Stimulated activated naive CD4-positive, alpha-beta T cell (primary cell): Measurements from ENCODE around the gene NEU1.
A peak's percentile ranks its signal among the peaks of the same experiment; 100 is the strongest.

Source experiments
- DNase-seq, 6 experiments: peaks; one replicate each; lab custom pipeline; 2025; lab: John Stamatoyannopoulos, UW

NEU1 gene

DNA sequence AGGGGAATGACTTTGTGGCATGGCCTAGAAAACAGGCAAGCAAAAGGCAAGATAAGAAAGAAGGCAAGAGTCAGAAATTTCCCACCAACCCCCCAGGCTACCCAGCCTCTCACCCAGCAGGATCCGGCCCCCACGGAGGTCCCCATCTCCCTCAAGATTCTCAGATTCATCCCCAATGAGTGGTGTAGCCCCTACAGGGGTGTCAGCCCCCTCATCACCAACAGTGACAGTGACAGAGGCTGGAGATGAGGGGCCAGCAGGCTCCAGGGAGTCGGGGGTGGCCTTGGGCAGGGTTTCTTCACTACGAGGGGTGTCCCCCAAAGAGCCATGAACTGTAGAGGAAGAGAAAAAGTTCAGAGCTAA, 33.9 kb upstream of the NEU1 start:
- peak in 1 of 6 experiments; percentile 37 for DNase-seq

DNA sequence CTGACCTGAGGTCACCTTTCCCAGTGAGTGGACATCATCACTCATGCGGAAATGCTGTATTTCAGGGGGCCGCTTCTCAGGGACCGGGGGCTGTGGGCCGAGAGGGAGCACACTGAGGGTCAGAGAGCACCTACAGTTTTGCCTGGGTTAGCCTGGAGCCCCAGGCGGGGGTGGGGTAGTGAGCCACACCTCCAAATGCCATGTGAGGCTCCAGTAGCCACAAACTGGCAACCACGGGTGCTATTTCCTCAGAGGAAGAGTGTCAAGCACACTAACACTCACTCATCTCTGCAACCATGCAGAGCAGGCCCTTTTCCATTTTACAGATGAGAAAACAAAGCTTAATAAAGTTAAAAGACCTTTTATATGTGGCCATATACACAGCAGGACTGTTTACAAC, 30.2 kb upstream of the NEU1 start:
- no peak for DNase-seq

DNA sequence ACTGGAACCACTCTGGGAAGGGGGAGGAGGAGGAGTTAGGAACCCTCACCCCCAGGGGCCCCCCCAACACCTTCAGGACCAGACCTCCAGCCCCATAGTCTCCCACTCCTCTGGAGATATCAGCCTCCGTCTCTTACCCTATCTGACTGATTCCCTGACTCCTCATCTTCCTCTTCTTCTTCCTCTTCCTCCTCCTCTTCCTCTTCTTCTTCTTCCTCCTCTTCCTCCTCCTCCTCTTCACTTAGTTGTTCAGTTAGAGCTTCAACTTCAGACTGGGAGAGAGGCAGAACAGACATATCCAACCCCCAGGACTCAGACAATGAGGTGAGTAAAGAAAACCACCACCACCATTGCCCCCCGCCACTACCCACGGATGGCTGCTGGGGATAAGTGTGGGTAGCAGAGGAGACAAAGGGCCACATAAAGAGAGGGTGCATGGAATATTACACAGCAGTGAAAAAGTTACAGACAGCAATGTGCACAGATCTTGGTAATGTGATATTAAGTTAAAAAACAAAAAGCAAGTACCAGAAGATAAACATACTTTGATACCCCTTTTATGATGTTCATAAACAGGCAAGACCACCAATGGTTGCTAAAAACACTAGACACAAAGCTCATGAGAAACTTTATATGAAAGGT, 26.8 kb upstream of the NEU1 start:
- no peak for DNase-seq

DNA sequence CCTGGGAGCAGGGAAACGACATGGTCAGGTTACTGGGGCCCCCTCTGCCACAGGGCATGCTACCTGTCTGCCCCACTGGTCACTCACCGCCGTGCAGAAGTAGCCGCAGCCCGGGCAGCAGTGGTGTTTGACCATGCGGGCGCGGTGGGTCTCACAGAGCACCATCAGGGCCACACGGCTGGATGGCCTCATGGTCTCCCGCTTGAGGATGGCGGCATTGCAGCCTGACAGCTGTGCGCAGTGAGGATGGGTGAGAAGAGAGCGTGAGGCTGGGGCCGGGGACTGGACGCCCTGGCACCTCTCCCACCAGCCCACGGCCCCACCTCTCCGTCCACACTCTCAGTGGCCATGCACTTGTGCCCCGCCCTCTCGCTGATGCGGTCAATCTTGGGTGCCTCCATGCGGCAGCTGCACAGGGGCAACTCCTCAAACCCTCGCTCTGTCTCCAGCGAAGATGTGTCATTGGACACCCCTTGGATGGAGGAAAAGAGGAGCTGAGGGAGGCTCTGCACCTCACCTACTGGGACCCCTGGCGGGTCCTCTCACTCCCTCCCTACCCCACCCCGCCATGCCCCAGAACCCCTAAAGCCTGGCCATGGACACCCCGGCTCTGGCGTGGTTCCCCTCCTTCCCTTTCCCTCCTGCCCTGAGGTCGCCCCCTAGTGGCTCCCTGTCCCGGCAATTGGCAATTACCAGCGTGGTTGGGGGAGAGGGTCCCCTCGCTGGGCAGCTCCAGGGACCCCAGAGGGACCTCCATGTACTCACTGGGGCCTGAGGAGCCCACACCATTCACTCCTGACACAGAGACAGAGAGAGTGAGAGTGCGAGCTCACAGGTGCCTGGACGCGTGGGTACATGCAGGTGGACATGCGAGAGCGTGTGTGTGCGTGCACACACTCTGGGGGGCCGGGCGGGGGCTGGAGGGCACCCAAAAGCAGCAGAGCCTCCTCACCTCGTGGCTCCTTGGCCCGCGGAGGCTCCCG, 25.9 kb upstream of the NEU1 start:
- DNase-seq = peak; percentile 17 to 51 (median 40)

DNA sequence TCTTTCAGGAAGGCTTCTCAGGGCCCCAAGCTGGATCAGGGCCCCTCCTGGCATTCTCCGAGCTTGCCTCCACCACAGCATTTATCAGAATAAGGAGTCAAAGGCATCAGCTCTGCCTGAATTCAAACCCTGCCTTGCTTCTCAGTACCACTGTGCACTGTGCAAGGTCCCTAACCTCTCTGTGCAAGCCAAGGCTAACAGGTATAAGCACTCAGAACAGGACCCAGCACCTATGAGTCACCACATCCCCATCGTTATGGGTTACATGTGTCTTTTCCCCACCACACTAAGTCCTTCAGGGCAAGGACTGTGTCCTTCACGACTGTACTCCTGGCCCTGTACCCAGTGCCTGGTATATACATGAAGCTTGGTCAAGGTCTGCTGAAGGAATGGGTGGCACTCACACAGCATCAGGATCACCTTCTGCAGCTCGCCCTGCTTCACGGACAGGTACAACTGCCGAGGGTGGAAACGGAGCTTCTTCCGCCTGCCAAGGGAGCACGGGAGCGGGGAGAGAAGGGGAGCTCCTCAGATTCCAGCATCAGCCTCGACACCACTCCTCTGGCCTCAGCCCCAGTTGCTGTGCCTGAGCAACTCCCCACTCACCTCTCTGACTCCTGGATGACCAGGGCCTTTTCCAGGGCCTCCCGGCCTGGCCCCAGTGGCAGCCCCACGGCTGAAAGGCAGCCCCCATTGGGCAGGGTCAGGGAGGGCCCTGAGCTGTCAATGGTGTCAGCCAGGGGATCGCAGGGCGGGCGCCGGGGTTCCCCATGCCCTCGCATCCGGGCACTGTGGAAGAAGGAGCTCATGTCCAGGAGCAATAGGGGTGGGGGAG, 24.8 kb upstream of the NEU1 start:
- DNase-seq = no peak

DNA sequence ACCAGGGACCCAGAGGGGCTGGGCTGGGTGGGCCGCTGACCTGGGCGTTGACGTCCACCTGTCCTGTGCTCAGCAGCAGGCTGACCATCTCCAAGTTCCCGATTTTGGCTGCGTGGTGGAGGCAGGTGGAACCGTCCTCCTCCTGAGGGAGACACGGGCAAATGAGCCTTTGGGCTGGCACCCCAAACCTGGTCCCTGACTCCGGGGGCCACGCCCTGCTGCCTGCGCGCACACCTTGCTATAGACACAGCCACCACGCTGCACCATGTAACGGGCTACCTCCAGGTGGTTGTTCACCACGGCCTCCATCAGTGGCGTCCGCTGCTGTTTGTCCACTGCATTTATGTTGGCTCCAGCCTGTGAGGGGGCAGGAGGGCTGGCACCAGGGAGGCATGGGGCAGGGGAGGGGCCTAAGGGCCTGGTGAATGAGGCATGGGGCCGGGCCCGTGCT, 23.9 kb upstream of the NEU1 start:
- no peak for DNase-seq

DNA sequence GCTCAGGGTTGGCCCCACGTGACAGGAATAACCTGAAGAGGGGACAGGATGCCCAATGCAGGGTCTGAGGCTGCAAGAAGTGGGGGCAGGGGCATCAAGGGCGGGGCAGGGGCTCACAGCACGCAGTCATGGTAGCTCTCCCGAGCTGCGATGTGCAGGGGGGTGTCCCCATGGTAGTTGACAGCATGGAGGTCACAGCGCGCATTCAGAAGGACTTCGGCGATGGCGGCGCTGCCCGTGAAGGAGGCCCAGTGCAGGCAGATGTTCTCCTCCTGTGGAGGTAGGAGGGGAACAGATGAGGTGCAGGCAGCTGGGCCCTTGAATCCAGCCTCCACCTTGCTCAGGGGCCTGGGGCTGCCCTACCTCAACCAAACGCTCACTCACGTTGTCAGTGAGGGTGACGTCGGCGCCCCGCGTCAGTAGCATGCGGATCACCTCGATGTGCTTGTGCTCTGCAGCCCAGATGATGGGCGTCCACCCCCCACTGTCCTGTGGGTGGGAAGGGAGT, 22.0 kb upstream of the NEU1 start:
- DNase-seq = no peak

DNA sequence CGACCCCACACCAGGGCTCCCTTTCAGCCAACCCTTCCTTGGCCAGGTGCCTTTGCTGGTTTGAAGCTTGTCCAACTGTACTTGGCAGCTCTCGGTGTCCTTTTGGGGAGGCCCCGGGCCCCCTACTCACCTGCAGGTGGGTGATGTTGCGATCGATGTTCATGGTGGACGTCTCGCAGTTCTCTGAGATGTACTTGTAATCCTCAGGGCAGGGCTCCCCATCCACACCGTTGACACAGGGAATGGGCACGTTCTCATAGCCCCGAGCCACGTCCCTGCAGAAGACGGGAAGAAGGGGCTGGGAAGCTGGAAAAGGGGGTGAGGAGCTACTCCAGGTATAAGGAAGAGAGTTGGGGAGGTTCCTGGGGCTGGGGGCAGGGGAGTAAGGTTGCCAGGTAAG, 21.1 kb upstream of the NEU1 start:
- DNase-seq = no peak

DNA sequence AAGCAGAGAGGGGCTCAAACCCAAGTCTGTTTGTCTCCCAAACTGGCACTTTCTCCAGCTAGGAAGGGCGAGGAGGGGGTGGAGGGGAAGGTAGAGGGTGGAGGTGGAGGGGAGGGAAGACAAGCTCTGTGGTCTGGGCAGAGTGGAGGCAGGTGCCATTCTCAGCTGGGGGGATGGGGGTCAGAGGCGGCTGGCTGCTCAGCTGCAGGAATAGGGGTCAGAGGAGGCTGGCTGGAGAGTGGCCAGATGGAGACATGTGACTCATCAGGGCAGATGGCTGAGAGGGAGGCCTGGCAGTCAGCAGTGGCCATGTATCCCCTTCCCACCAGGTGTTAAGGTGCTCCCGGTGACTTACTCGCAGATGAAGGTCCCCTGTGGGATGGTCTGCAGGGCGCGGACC, 19.7 kb upstream of the NEU1 start:
- no peak for DNase-seq

DNA sequence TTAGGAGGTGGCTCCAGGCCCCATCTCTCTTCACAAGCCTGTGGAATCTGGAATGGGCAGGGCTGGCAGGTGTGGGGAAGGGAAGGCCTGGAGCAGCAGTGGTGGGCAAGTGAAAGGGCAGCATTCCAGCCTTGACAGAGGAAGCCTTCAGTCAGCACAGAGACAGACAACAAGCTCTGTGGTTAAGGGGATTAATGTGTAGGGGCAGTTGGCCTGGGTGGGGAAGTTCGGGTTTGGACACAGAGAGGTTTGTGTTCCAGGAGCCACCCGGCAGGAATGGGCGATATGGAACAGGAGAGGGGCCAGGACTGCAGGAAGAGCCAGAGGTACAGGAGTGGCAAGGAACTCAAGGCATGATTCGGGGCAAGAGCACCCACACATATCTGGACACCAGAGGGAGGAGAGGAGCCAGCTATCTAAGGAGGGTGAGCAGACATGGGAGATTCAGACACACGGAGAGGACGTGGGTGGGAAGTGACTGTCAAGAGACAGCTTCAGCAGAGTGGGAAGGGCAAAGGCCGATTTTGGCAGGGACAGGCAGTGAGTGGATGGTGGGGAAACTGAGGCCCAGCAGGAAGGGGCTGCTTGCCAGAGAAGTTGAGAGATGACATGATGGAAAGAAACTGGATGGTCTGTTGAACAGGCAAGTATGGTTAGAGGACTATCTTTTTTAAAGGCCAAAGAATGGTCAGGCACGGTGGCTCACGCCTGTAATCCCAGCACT, 18.7 kb upstream of the NEU1 start:
- no peak for DNase-seq

DNA sequence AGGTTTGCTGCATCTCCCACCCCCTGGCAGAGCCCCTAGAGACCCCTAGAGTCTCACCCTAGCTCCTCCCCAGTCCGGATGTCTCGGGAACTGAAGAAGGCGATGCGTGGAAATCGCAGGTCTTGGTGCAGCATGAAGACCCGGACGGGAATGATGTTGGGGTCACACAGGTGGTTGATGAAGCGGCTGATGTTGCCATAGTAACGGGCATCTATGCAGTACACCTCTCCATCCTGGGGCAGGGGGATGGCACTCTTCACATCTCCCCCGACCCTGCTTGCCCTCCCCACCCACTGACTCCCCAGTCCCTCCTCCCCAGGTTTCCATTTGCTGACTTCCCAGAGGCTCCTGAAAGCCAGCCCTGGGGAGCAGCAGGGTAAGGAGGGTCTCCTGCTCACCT, 18.0 kb upstream of the NEU1 start:
- no peak for DNase-seq

DNA sequence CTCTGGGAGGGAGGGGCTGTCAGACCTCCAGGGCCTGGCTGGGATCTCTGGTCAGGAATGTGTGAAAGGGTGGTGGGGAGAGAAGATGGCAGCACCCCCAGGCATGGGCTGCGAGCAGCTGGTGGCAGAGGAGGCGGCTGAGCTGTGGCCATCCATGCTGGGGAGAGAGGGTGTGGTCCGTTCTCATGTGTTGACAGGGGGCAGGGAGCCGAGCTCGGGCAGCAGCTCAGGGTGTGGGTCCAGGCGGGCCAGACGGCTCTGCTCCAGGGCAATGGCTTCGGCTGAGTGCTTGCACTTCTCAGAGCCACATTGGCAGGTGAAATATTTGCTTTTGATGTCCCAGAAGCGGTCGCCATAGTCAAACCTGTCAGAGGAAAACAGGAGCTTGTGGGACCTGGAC, 17.3 kb upstream of the NEU1 start:
- no peak for DNase-seq

DNA sequence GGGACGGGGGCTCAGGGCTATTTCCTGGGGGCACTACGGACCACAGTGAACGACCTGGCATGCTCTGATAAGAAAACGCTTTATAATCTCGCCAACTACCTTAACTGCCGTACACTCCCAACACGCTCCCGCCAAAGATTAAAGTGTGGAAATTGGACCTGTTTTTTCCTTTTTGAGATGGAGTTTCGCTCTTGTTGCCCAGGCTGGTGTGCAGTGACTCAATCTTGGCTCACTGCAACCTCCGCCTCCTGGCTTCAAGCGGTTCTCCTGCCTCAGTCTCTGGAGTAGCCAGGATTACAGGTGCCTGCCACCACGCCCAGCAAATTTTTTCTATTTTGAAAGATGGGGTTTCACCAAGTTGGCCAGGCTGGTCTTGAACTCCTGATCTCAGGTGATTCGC, 16.5 kb upstream of the NEU1 start:
- no peak for DNase-seq

DNA sequence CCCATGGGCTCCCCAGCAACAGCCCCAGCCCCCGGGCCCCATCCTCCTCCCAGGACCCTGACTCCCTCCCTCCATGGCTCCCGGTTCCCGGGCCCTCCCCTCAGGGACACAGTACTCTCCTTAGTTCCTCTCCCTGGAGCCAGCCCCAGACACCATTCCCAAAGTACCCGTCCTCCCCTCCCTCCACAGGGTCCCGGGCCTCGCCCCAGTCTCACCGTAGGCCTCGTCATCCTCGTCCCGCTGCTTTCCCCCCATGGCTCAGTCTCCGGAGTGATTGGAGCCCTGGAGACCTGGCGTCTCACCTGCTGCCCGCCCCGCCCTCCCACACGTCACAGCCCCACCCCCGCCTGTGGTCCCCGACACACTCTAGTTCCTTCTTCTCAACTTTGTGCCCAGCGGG, 16.1 kb upstream of the NEU1 start, which contains the start of gene SLC44A4:
Gene SLC44A4, minus strand, starts transcription at position 272 of the 400 bp plus-strand sequence. Its CDS starts 17 bp downstream, at position 255.
- DNase-seq = no peak

DNA sequence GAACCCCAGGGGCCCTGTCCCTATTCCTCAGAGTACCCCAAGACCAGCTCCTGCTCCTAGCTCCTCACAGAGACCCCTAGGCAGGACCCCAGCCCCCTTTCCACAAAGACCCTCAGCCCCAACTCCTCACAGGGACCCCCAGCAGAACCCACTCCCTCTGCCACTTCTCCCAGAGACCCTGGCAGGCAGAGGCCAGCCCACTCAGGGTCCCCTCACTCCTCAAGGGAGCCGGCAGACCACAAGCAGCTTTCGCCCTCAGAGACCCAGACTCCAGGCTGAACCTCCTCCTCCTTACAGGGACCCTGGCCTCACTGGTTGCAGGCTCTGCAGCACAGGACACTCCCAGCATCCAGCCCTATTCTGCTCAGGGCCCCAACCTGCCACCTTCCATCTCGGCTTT, 15.6 kb upstream of the NEU1 start:
- DNase-seq = no peak

DNA sequence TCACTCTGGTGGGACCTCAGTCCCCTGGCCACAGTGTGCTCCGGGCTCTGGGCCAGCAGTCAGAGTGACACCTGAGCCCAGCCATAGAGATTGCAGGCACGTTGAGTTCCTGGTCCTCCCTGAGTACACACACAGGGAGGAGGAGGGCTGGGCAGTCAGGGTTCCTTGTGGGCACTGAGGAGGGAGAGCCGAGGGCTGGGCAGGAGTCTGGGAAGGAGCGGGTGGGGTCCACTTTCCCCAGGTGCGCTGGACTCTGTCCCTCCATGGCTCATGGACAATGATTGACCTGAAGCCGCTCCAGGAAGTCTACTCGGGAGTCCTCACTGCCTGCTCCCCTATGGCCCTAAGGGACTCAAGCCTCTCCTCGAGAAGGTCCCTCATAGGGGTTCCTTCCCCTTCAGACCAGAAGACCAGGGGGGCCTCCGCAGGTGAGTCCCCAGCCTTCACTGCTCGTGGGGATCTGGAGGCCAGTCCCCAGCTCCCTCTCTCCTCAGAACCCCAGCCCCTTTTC, 15.1 kb upstream of the NEU1 start:
- DNase-seq = no peak

DNA sequence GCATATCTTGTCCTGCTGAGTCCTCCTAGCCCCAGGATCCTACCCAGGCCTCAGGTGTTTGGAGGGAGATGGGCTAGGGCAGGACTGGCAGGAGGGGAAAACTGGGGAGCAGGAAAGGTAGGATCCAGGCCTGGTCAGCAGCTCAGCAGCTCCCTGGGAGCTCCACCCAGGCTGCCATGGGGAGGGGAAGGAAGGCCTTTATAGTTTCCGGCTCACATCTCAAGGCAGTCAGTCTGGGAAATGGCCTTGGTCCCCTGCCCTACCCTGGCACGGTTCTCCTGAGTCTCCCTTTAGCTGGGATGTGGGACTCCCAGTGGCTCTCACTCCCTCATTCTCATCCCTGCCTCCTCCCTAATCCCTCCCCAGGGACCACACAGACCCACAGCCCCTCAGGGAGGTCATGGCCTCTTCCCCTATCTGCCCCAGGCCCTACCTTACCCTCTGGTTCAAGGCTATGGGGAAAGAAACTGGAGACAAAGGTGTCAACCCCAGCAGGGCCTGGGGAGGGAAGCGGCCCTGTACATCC, 14.6 kb upstream of the NEU1 start:
- DNase-seq = no peak

DNA sequence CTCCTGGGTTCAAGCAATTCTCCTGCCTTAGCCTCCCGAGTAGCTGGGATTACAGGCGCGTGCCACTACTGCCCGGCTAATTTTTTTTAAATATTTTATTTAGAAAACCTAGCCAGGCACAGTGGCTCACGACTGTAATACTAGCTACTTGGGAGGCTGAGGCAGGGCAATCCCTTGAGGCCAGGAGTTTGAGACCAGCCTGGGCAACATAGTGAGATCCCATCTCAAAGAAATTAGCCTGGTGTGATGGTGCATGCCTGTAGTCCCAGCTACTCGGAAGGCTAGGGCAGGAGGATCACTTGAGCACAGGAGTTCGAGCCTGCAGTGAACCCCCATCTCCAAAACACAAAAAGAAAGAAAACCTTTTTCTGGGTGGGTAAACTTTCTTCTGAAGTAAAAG, 13.7 kb upstream of the NEU1 start:
- DNase-seq = no peak

DNA sequence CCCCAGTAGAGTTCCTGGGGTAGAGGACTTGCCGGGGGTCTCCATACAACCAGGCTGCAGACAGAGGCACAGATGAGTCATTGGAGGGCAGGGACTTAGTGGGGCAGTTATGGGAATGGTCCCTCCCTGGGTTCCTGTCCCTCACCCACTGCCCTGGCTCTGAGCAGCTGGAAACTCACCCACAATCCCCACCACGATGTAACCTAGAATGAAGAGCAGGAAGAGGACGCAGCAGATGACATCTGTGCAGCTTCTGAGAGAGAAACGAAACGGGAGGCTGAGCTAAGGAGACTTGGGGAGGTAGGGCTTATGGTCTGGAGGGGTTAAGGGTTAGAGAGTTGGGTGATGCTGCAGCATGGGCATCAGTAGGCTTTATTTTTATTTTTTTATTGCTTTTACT, 13.3 kb upstream of the NEU1 start:
- DNase-seq = no peak

DNA sequence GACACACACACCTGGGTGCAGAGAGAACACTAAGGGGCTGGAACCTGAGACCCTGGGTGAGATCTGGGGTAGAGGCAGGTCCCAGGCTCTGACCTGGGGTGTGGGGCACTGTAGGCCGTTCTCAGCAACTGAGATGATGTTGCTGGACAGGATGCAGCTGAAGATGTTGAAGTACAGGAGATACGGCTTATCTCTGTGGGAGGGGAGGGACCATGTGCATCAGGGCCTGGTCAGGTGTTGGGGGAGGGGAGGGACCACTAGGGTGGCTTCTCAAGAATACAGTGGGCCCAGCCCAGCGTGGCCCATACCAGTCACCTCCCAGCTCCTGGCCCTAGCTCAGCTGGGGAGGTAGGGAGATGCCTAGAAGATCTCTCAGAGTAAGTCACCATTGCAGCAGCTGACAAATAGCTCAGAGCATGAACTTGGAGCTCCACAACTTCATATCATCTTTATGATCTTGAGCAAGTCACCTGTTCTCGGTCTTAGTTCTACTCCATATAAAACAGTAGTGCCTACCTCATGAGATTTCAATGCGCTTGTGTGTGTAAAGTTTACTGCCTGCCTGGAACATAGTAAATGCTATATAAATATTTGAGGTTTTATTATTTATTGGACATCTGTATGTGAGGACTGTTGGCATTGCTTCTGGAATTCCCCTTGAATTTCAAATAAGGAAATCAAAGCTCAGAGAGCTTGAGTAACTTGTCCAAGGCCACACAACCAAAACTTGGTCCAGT, 12.4 kb upstream of the NEU1 start:
- DNase-seq = no peak
